RWPE1 (cell line): ENCODE data around the gene EPC1.
A peak's percentile ranks its signal among the peaks of the same experiment; 100 is the strongest.

Experiments
- CTCF ChIA-PET: fragments of 350-600 bp; sonication (Branson Sonifier 250); formaldehyde crosslinking; extraction: SDS; loops from one replicate; lab custom pipeline; 2021; lab: Yijun Ruan, JAX
- POLR2A ChIA-PET: fragments of 400-600 bp; formaldehyde crosslinking; extraction: SDS; loops from one replicate; lab custom pipeline; 2020; ENCODE audit warnings: antibody characterized with exemption; ENCODE audit not compliant: low non-redundant PET; lab: Yijun Ruan, JAX
- DNase-seq: peaks from one replicate; pipeline ENCODE4 v3.0.0; 2012; ENCODE audit warnings: low spot score
- H3K27ac ChIP-seq: fragments of 450-650 bp; 2 replicates; pipeline ENCODE4 v1.5.1; 2017
- CTCF ChIP-seq: fragments of 450-650 bp; conservative IDR thresholded peaks from 2 replicates; pipeline ENCODE4 v1.5.1; 2017; ENCODE audit warnings: low read depth, mild to moderate bottlenecking

The EPC1 gene

GRCh38 chr10:32349968-32350738 lies 3.2 kb upstream of the EPC1 start:
- no peak for DNase-seq
- POLR2A ChIA-PET, result no interaction called here
- H3K27ac ChIP-seq, result no peak overlapping the region
- CTCF ChIA-PET, result interaction anchor here (0.6 kb wide), 1 partner anchor 35 kb away, joined by 4 read pairs; no protein-coding TSS in a partner anchor
- TF ChIP-seq CTCF, result no peak

DNA sequence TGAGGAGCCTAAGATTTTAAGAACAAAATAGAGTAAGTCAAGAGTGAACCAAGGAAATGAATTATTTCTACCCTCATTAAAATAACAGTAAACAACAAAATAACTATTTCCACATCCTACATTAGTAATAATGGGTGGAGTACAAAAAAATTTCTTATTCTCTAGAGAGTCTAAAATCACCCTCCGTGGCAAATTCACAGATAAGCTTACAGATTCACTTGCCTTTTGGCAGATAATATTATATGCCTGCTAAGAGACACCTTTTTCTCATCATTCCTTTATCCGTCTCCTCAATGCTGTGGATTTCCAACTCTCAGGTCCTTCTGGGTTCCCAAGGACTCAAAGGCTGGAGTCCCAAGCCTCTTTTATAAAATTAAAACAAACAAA lies 2.2 kb upstream of the EPC1 start:
- no peak overlapping the region for H3K27ac ChIP-seq
- CTCF ChIA-PET, result no interaction called here
- POLR2A ChIA-PET, result no interaction called here

DNA sequence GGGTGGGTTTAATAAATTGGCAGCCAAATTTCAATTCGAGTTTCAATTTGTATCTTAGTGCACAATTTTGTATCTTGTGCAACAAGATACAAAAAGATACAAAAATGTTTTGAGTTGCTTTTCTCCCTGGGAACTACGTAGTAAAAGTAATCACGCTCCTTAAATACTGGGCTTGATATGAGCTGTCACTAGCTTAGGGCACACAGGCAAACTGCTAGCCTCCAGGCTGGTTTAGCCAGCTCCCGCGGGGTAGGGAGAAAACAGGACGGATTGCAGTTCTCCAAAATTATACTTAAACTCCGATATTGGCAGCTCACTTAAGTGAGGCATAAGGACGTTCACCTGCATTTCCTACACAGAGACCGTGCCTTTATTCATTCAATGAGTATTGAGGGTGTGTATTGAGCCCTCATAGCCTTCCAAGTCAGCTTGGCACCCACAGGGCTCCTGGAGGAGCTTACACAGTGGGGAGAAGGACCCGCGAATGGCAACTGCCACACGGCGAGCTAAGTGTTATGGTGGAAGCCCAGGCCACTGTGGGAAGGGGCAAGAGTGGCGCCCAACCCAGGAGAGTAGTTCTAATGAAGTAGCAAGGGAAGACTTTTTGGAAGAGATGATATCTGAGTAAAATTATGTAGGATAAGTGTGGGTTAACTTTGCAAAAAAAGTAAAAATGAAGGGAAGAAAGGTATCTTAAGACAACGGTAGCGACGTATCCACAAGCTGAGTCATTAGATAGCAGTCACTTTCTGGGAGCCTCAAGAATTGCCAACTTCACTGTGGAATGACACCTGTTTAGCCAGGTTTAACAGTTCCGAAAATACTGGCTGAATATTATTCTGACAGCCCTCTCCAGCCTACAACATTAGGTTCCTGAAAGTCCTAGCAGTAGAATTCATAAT lies 1.6 kb upstream of the EPC1 start:
- TF ChIP-seq CTCF, result no peak
- DNase-seq, result no peak
- no peak overlapping the region for H3K27ac ChIP-seq
- CTCF ChIA-PET, result no interaction called here
- POLR2A ChIA-PET, result no interaction called here

More for the DNA sequence above, 2.2 kb upstream of the EPC1 start:
- TF ChIP-seq CTCF, result no peak
- no peak for DNase-seq

DNA sequence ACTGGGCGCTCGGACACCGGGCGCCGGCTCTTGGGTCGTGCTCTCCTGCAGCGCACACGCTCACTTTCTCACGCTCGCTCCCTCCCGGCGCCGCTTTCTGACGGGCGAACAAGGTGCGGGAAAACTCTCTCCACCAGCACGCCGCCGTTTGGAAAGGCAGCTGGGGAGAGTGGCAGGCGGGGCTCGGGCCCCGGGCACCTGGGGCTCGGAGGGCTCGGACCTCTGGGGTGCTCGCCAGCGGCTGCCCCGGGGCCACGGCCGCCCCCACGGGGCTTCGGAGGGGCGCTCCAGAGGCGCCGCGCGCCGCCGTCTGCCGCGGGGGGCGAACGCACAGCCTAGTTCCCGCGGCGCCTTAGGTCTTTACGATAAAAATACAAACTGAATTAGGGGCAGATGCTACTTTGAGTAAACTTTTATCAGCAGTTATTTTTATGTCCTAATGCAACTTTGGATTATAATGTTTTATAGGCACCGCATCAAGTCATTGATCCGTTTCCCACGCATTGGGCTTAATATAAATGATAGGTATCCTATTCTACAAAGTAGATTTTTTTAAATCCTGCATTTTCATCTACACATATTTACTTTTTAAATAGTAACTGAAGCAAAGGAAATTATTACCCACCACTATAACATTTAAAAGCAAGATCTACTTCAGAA lies 535 bp upstream of the EPC1 start:
- ChIA-PET POLR2A (no interaction called here), CTCF (no interaction called here)
- H3K27ac ChIP-seq, result peak overlapping the region; percentile 99
- DNase-seq, result no peak
- no peak for TF ChIP-seq CTCF

GRCh38 chr10:32346134-32346550 lies 816 bp downstream of the EPC1 start:
- CTCF ChIA-PET, result interaction anchor here (0.6 to 1.4 kb wide), 12 partner anchors 10 to 175 kb away, joined by 3 to 7 read pairs (median 3); no protein-coding TSS in a partner anchor
- peak overlapping the region; percentile 99 for H3K27ac ChIP-seq
- DNase-seq, result peak; percentile 94
- POLR2A ChIA-PET, result interaction anchor here (0.6 kb wide), 1 partner anchor 156 kb away, joined by 3 read pairs; no protein-coding TSS in a partner anchor
- peak; percentile 98 for TF ChIP-seq CTCF

DNA sequence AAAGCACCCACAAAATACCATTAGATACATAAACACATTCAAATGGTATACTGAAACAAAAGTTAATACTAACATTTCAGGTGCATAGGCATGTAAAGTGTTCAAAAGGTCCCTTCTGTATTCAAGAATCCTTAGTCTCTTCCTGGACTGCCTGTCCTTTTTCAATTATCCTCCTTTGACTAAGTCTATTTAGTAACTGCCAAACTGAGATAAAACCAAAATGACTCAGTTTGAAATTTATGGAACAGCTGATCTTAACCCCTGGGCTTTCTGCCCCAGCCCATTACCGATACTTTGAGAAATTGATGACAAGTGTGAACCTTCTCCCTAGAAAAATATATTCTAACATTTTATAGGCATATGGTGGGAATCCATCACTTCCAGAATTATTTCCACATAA lies 5.4 kb downstream of the EPC1 start:
- TF ChIP-seq CTCF, result no peak
- CTCF ChIA-PET, result no interaction called here
- no peak overlapping the region for H3K27ac ChIP-seq
- POLR2A ChIA-PET, result no interaction called here
- DNase-seq, result no peak
